Neural cell (in vitro differentiated cells): ENCODE data around the gene PRR5.

Experiments
- CTCF ChIP-seq: fragments of 450-650 bp; IDR thresholded peaks from 2 replicates; pipeline ENCODE4 v1.5.1; 2014; ENCODE audit warnings: antibody characterized with exemption, mild to moderate bottlenecking, moderate library complexity; ENCODE audit not compliant: poor library complexity, severe bottlenecking
- POLR2AphosphoS5 ChIP-seq: IDR thresholded peaks from 2 replicates; pipeline ENCODE4 v1.6.1; 2012
- TAF1 ChIP-seq: IDR thresholded peaks from 2 replicates; pipeline ENCODE4 v1.6.1; 2012; ENCODE audit warnings: low read depth

GRCh38 chr22:44658311-44658953 lies 43.6 kb upstream of the PRR5 start:
- TF ChIP-seq CTCF = no peak
- no peak for TF ChIP-seq TAF1
- TF ChIP-seq POLR2AphosphoS5 = no peak
